ENCODE results near the gene LDLRAD3. TPM values are rescaled to one million over a fixed set of nuclear protein-coding genes. Genes with fewer than 3 reads are reported as not detected.

The LDLRAD3 gene
- total RNA-seq, 1 donor from 2014 or later = 18.2 TPM

DNA sequence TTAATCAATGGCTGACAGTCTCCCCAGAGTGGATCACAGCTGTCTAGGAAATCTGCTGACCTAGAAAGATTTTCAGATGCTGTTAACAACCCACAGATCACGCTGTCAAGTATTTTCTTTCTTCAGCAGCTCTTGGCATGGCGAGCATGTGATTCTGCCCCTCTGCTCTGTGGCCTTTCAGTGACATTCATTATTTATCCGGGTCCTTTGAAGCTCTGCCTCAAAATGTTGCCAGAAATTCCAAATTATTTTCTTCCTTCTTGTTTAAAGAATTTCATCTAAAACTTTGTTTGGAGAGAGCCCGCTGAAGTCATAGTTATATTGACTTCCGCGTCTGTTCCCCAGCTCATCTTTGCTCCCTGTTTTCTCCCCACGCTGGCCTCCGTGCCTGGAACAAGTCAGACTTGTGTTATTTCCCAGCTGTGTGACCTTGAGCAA, 211.3 kb downstream of the LDLRAD3 start:
- Mint-ChIP-seq H3K27me3 (ENCODE audit: unreplicated experiment) (no peaks in the 10 kb centered on the region), H3K27ac (ENCODE audit: unreplicated experiment) (no peak overlapping the region), H3K36me3 (ENCODE audit: unreplicated experiment) (no peaks in the 10 kb centered on the region), H3K4me3 (ENCODE audit: unreplicated experiment) (no peak overlapping the region), H3K9me3 (ENCODE audit: unreplicated experiment) (no peaks in the 10 kb centered on the region), H3K4me1 (ENCODE audit: unreplicated experiment) (peaks cover 40% of the 10 kb centered on the region)
- TF ChIP-seq, protein P1, sequence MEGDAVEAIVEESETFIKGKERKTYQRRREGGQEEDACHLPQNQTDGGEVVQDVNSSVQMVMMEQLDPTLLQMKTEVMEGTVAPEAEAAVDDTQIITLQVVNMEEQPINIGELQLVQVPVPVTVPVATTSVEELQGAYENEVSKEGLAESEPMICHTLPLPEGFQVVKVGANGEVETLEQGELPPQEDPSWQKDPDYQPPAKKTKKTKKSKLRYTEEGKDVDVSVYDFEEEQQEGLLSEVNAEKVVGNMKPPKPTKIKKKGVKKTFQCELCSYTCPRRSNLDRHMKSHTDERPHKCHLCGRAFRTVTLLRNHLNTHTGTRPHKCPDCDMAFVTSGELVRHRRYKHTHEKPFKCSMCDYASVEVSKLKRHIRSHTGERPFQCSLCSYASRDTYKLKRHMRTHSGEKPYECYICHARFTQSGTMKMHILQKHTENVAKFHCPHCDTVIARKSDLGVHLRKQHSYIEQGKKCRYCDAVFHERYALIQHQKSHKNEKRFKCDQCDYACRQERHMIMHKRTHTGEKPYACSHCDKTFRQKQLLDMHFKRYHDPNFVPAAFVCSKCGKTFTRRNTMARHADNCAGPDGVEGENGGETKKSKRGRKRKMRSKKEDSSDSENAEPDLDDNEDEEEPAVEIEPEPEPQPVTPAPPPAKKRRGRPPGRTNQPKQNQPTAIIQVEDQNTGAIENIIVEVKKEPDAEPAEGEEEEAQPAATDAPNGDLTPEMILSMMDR (IDR thresholded peaks at IDR 0.05) = no peak
- no peak for DNase-seq (ENCODE audit: extremely low spot score, unreplicated experiment)

DNA sequence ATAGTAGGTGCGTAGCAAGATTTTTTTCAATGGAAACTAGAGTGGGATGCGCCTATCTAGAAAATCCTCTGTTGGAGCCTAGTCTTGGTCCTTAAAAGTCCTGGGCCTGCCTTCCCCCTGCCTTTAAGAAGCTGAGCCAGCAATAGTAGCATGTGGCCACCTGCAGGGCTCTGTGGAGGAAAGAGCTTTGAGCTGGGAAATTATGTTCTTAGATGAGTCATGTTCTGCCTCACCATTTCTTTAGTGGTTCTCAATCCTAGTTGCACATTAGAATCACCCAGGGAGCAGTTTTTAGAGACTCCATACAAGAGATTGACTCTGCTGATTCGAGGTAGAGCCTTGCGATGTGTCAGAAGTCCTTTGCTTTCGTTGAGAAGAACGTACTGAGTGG, 211.9 kb downstream of the LDLRAD3 start:
- H3K9me3 Mint-ChIP-seq (ENCODE audit: unreplicated experiment) = no peaks in the 10 kb centered on the region
- H3K4me3 Mint-ChIP-seq (ENCODE audit: unreplicated experiment) = no peak overlapping the region
- TF ChIP-seq, protein P1 (IDR thresholded peaks at IDR 0.05) = no peak
- no peak for DNase-seq (ENCODE audit: extremely low spot score, unreplicated experiment)
- no peaks in the 10 kb centered on the region for H3K36me3 Mint-ChIP-seq (ENCODE audit: unreplicated experiment)
- no peaks in the 10 kb centered on the region for H3K27me3 Mint-ChIP-seq (ENCODE audit: unreplicated experiment)
- H3K4me1 Mint-ChIP-seq (ENCODE audit: unreplicated experiment) = peaks cover 36% of the 10 kb centered on the region
- H3K27ac Mint-ChIP-seq (ENCODE audit: unreplicated experiment) = no peak overlapping the region

DNA sequence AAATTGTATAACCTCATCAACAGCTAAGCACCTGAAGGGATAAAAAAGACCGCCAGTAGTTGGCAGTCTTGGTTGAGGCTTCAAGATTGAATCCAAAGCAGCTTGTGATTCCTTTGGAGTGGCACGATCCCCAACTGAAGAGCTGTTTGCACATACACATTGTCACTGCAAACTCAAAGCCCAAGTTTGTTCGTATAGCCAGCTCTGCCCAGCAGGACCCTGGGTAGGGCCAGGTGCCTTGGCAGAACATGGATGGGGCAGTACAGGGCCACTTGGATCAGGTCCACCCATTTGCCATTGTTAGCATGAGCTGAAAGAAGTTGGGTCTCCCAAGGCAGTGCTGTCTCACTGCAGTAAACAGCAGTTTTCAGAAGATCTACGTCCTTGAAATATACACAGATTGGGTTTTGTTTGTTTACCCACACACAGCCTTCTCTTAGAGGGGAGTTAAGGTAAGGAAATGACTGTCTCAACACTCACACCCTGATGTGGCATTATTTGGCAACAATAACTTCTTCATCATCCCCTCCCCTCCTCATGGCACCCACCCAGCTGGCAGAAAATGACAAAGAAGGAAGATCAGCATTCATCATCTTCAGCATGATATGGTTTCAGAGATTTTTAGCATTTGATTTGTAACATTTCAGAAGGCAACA, 212.4 kb downstream of the LDLRAD3 start:
- peaks cover 33% of the 10 kb centered on the region for H3K4me1 Mint-ChIP-seq (ENCODE audit: unreplicated experiment)
- H3K27ac Mint-ChIP-seq (ENCODE audit: unreplicated experiment) = no peak overlapping the region
- H3K4me3 Mint-ChIP-seq (ENCODE audit: unreplicated experiment) = no peak overlapping the region
- DNase-seq (ENCODE audit: extremely low spot score, unreplicated experiment) = no peak
- TF ChIP-seq, protein P1 (IDR thresholded peaks at IDR 0.05) = no peak
- H3K27me3 Mint-ChIP-seq (ENCODE audit: unreplicated experiment) = no peaks in the 10 kb centered on the region
- no peaks in the 10 kb centered on the region for H3K9me3 Mint-ChIP-seq (ENCODE audit: unreplicated experiment)
- no peaks in the 10 kb centered on the region for H3K36me3 Mint-ChIP-seq (ENCODE audit: unreplicated experiment)

DNA sequence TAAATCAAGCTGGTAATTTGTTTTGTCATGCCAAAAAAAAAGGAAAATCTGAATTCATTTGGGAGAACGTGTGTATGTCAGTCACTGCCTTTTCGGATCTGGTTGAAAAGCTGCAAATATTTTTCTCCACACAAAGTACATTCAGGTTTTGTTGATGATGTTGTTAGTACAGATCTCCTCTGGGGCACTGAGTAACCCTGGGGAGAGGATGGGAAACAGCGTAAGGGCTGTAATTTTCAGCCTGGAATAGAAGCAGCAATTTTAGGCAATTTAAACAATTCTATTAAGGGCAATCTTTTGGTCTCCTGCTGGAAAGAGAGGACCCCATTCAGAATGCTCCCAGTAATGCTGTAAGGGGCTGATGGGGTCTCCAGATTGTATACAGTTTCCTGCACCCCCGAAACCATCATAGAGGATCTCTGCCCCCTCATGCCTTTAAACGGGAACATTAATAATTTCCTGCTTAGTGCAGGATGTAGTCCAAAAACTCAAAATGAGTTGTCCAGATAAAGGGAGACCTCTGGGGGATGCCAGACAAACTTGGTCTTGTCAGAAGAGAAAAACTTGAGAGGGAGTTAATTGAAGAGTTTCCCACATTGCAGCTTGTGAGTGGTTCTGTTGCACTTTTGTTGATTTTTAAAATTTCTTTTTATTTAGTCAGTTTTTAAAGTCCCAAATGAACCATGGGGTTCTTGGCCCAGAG, 213.1 kb downstream of the LDLRAD3 start:
- H3K36me3 Mint-ChIP-seq (ENCODE audit: unreplicated experiment) = no peaks in the 10 kb centered on the region
- H3K27me3 Mint-ChIP-seq (ENCODE audit: unreplicated experiment) = no peaks in the 10 kb centered on the region
- TF ChIP-seq, protein P1 (IDR thresholded peaks at IDR 0.05) = no peak
- no peaks in the 10 kb centered on the region for H3K9me3 Mint-ChIP-seq (ENCODE audit: unreplicated experiment)
- H3K27ac Mint-ChIP-seq (ENCODE audit: unreplicated experiment) = no peak overlapping the region
- peaks cover 32% of the 10 kb centered on the region for H3K4me1 Mint-ChIP-seq (ENCODE audit: unreplicated experiment)
- no peak for DNase-seq (ENCODE audit: extremely low spot score, unreplicated experiment)
- no peak overlapping the region for H3K4me3 Mint-ChIP-seq (ENCODE audit: unreplicated experiment)

DNA sequence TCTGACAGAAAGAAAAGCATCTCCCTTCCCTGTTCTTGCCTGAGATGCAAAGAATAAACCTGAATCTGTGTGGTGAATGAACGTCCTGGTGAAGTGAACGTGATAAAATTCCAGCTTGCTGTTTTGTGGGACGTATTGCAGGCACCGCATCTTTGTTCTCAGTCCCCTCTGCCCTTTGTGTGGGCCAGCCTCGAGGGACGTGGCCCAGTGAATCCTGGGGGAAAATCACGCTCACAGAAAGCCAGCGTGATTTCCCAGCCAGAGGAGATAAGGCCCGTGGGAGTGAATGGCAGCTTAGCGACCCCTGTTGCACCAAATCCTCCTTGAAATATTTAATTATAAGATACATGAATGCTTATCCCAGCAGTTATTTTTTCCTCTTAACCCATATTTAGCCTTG, 216.2 kb downstream of the LDLRAD3 start:
- Mint-ChIP-seq H3K4me3 (ENCODE audit: unreplicated experiment) (no peak overlapping the region), H3K27me3 (ENCODE audit: unreplicated experiment) (no peaks in the 10 kb centered on the region), H3K36me3 (ENCODE audit: unreplicated experiment) (no peaks in the 10 kb centered on the region), H3K4me1 (ENCODE audit: unreplicated experiment) (peaks cover 20% of the 10 kb centered on the region), H3K27ac (ENCODE audit: unreplicated experiment) (no peak overlapping the region), H3K9me3 (ENCODE audit: unreplicated experiment) (no peaks in the 10 kb centered on the region)
- TF ChIP-seq, protein P1 (IDR thresholded peaks at IDR 0.05) = no peak
- DNase-seq (ENCODE audit: extremely low spot score, unreplicated experiment) = no peak
